Keratinocyte (primary cell): ENCODE data around the gene OTOG. TPM values are rescaled to one million over a fixed set of nuclear protein-coding genes. Genes with fewer than 3 reads are reported as not detected.

Source experiments
- DNase-seq: peaks from one replicate; pipeline ENCODE4 v3.0.0-alpha.2; 2011; ENCODE audit warnings: low read depth, missing footprints, low spot score
- FAIRE-seq: peaks from 2 replicates; lab custom pipeline; 2011; peaks lifted over from hg19 to GRCh38; lab: Jason Lieb, UNC
- H2AFZ ChIP-seq: 2 replicates; pipeline ENCODE4 v1.6.0; 2012; ENCODE audit warnings: low read length, control low read depth, inconsistent platforms; ENCODE audit not compliant: control insufficient read depth
- H3K27ac ChIP-seq: 2 replicates; pipeline ENCODE4 v1.5.1; 2011; ENCODE audit warnings: low read length; ENCODE audit not compliant: control insufficient read depth, insufficient read depth
- H3K27me3 ChIP-seq: 3 replicates; pipeline ENCODE4 v1.6.0; 2011; ENCODE audit warnings: low read length; ENCODE audit not compliant: control insufficient read depth, insufficient read depth; ENCODE audit errors: extremely low read depth
- H3K36me3 ChIP-seq, 2 experiments: 2 replicates in 1 of 2; 3 replicates in 1 of 2; pipeline ENCODE4 v1.5.1; 2011; ENCODE audit warnings: low read length in 2 of 2, mild to moderate bottlenecking in 1 of 2; ENCODE audit not compliant: control insufficient read depth in 2 of 2, insufficient read depth in 2 of 2; ENCODE audit errors: extremely low read depth in 1 of 2
- H3K4me1 ChIP-seq: 3 replicates; pipeline ENCODE4 v1.5.1; 2011; ENCODE audit warnings: low read length; ENCODE audit not compliant: control insufficient read depth, insufficient read depth; ENCODE audit errors: extremely low read depth
- H3K4me2 ChIP-seq: 3 replicates; pipeline ENCODE4 v1.6.0; 2011; ENCODE audit warnings: low read depth, low read length; ENCODE audit not compliant: control insufficient read depth, insufficient read depth; ENCODE audit errors: extremely low read depth
- H3K4me3 ChIP-seq, 3 experiments: fragments of 200-600 bp in 1 of 3; sonication (generic) in 1 of 3; 2 replicates in 2 of 3; 3 replicates in 1 of 3; pipeline ENCODE4 v1.5.1; 2011 to 2016; ENCODE audit warnings: low read length in 3 of 3, mild to moderate bottlenecking in 3 of 3, control low read depth in 2 of 3, inconsistent platforms in 1 of 3, low read depth in 1 of 3, mixed read lengths in 1 of 3, mixed run types in 1 of 3, moderate library complexity in 1 of 3; ENCODE audit not compliant: control insufficient read depth in 2 of 3, insufficient read depth in 2 of 3; ENCODE audit errors: extremely low read depth in 1 of 3
- H3K79me2 ChIP-seq: 2 replicates; pipeline ENCODE4 v1.6.0; 2012; ENCODE audit warnings: low read length; ENCODE audit not compliant: control insufficient read depth, insufficient read depth
- H3K9ac ChIP-seq: 3 replicates; pipeline ENCODE4 v1.6.0; 2011; ENCODE audit warnings: low read length; ENCODE audit not compliant: control insufficient read depth, insufficient read depth; ENCODE audit errors: extremely low read depth
- H3K9me1 ChIP-seq: 3 replicates; pipeline ENCODE4 v1.6.0; 2011; ENCODE audit warnings: low read length; ENCODE audit not compliant: control insufficient read depth, insufficient read depth; ENCODE audit errors: extremely low read depth
- H3K9me3 ChIP-seq: 2 replicates; pipeline ENCODE4 v1.5.1; 2012; ENCODE audit warnings: low read depth, low read length; ENCODE audit not compliant: control insufficient read depth
- H4K20me1 ChIP-seq: 3 replicates; pipeline ENCODE4 v1.6.0; 2011; ENCODE audit warnings: low read length; ENCODE audit not compliant: control insufficient read depth, insufficient read depth; ENCODE audit errors: extremely low read depth
- EZH2 ChIP-seq: IDR thresholded peaks from one replicate; pipeline ENCODE4 v1.6.1; 2012; ENCODE audit warnings: inconsistent platforms, mild to moderate bottlenecking, low read length, moderate library complexity
- dilution Hi-C: fragments of 300-500 bp; cut with MboI; formaldehyde crosslinking; loops from one replicate; pipeline ENCODE4 v1.7.0; 2020; ENCODE audit warnings: low sequenced_read_pairs; ENCODE audit not compliant: extremely low pct_ligation_motif_present
- polyA plus RNA-seq, 5 experiments: library from polyadenylated mRNA; depleted of rRNA in 3 of 5; stranded (reverse) in 3 of 5; stranded (forward) in 1 of 5; unstranded in 1 of 5; fragments of >200 nt; gene quantifications; 1 replicate in 1 of 5; 2 replicates in 3 of 5; 3 replicates in 1 of 5; pipeline versions ENCODE4 v1.2.1 to v1.2.3, GENCODE V29; 2011 to 2012; ENCODE audit warnings: missing spikeins in 2 of 5, low read depth in 1 of 5, low replicate concordance in 1 of 5
- TF ChIP-seq, protein P1 (sequence below), 3 experiments: IDR thresholded peaks in 1 of 3; conservative IDR thresholded peaks in 1 of 3; optimal IDR thresholded peaks in 1 of 3; 2 replicates in 2 of 3; 3 replicates in 1 of 3; pipeline versions ENCODE3 to v1.5.1; 2011; ENCODE audit warnings: low read length in 3 of 3, mild to moderate bottlenecking in 3 of 3, moderate library complexity in 2 of 3, control low read depth in 1 of 3, inconsistent platforms in 1 of 3; ENCODE audit not compliant: insufficient read depth in 2 of 3; ENCODE audit errors: extremely low read depth in 1 of 3

OTOG gene
- polyA plus RNA-seq, 1 donor (not counting 4 experiments of a cell fraction or from before 2014, with no cell fraction given), result not detected

DNA sequence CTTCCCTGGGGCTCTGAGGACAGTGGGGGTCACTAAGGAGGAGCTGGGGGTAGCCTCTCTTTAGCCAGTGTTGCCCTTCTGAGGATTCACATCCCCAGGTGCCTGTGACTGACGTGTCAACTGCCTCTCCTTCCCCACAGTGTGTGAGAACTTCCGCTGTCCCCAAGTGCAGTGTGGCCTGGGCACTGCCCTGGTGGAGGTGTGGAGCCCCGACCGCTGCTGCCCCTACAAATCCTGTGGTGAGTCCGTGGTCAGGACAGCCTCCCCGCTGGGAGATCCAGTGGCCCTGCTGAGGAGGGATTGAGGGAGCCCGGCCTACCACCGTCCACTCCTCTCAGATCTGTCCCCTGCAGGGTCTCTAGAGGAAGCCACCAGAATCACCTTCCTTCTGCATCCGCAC lies 91.3 kb downstream of the OTOG start:
- Histone ChIP-seq H3K4me1 (no peaks in the 10 kb centered on the region), H4K20me1 (no peaks in the 10 kb centered on the region), H3K4me2 (no peak overlapping the region), H3K4me3 (no peak overlapping the region), H3K9ac (no peak overlapping the region), H3K79me2 (no peaks in the 10 kb centered on the region), H2AFZ (no peak overlapping the region), H3K27ac (no peak overlapping the region), H3K9me3 (no peaks in the 10 kb centered on the region), H3K36me3 (no peaks in the 10 kb centered on the region), H3K9me1 (no peaks in the 10 kb centered on the region), H3K27me3 (no peaks in the 10 kb centered on the region)
- no peak for DNase-seq
- no peak for TF ChIP-seq EZH2
- TF ChIP-seq, protein P1, sequence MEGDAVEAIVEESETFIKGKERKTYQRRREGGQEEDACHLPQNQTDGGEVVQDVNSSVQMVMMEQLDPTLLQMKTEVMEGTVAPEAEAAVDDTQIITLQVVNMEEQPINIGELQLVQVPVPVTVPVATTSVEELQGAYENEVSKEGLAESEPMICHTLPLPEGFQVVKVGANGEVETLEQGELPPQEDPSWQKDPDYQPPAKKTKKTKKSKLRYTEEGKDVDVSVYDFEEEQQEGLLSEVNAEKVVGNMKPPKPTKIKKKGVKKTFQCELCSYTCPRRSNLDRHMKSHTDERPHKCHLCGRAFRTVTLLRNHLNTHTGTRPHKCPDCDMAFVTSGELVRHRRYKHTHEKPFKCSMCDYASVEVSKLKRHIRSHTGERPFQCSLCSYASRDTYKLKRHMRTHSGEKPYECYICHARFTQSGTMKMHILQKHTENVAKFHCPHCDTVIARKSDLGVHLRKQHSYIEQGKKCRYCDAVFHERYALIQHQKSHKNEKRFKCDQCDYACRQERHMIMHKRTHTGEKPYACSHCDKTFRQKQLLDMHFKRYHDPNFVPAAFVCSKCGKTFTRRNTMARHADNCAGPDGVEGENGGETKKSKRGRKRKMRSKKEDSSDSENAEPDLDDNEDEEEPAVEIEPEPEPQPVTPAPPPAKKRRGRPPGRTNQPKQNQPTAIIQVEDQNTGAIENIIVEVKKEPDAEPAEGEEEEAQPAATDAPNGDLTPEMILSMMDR (optimal IDR thresholded peaks at IDR 0.05 in 1 of 3, IDR thresholded peaks at IDR 0.05 in 1 of 3, conservative IDR thresholded peaks at IDR 0.05 in 1 of 3; ENCODE audit: extremely low read depth in 1 of 3, insufficient read depth in 2 of 3, low read length in 3 of 3), result no peak
- FAIRE-seq, result no peak
- dilution Hi-C loops, result no loop called here

DNA sequence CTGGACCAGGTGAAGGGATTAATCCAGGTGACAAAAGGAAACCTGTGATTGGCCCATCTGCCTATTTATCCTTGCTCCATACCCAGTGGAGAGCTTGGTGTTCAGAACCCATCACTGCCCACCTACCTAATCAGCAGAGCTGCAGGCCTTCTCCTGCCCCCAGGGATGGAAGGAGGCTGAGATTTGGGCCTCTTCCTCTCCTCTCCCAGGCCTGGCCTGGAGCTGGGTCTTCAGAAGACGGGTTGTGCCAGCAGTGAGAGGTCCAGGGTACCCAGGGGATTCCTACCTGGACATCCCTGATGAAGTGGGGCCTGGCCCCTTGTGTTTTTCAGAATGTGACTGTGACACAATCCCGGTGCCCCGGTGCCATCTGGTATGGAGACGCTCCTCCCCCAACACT lies 92.0 kb downstream of the OTOG start:
- Histone ChIP-seq H3K9me3 (no peaks in the 10 kb centered on the region), H4K20me1 (no peaks in the 10 kb centered on the region), H3K27me3 (no peaks in the 10 kb centered on the region), H2AFZ (no peak overlapping the region), H3K9ac (no peak overlapping the region), H3K36me3 (no peaks in the 10 kb centered on the region), H3K9me1 (no peaks in the 10 kb centered on the region), H3K27ac (no peak overlapping the region), H3K4me3 (no peak overlapping the region), H3K4me1 (no peaks in the 10 kb centered on the region), H3K4me2 (no peak overlapping the region), H3K79me2 (no peaks in the 10 kb centered on the region)
- TF ChIP-seq, protein P1 (optimal IDR thresholded peaks at IDR 0.05 in 1 of 3, IDR thresholded peaks at IDR 0.05 in 1 of 3, conservative IDR thresholded peaks at IDR 0.05 in 1 of 3; ENCODE audit: extremely low read depth in 1 of 3, insufficient read depth in 2 of 3, low read length in 3 of 3), result no peak
- TF ChIP-seq EZH2, result no peak
- DNase-seq (no peak), FAIRE-seq (no peak)
- dilution Hi-C loops, result no loop called here
